ENCODE results near the gene RAVER1. TPM values are rescaled to one million over a fixed set of nuclear protein-coding genes. Genes with fewer than 3 reads are reported as not detected.
"Not testable (repeated sequence)": the region's sequence is repeated elsewhere in the genome, so short reads cannot be mapped to it uniquely, and the experiment has no call there.

RAVER1 gene
- total RNA-seq, 1 donor from 2014 or later = 10.3 TPM

DNA sequence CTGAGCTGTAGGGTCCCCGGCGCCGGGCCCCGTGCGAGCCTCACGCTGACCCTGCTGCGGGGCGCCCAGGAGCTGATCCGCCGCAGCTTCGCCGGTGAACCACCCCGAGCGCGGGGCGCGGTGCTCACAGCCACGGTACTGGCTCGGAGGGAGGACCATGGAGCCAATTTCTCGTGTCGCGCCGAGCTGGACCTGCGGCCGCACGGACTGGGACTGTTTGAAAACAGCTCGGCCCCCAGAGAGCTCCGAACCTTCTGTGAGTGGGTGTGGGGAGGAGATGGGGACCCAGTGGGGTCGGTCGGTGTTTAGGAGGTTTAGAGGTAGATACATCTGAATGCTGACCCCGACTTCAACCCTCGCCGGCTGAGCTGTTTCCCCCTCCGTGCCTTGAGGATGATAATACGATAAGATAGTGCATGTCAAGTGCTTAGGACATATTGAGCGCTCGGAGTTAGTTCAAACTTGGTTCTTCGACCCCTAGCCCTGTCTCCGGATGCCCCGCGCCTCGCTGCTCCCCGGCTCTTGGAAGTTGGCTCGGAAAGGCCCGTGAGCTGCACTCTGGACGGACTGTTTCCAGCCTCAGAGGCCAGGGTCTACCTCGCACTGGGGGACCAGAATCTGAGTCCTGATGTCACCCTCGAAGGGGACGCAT is 41.6 kb downstream of the RAVER1 start:
- DNase-seq (ENCODE audit: low read depth, low spot score) = no peak

DNA sequence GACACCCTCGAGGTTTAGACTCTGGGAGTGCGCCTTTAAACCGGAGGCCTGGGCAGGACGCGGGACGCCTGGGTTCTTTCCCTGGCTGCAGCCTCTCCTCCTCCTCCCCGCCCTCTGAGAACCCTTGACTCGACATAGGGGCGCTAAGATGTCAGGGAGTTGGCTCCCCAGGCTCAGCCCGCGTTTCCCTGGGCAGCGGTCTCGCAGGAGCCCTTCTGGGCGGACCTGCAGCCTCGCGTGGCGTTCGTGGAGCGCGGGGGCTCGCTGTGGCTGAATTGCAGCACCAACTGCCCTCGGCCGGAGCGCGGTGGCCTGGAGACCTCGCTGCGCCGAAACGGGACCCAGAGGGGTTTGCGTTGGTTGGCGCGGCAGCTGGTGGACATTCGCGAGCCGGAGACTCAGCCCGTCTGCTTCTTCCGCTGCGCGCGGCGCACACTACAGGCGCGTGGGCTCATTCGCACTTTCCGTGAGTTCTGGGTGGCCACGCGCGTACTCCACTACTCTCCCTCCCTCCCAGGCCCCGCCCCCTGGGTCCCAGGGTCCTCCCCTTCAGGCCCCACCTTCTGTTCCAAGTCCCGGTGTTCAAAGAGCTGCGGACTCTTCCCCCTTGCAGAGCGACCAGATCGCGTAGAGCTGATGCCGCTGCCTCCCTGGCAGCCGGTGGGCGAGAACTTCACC is 42.3 kb downstream of the RAVER1 start:
- DNase-seq (ENCODE audit: low read depth, low spot score) = no peak

DNA sequence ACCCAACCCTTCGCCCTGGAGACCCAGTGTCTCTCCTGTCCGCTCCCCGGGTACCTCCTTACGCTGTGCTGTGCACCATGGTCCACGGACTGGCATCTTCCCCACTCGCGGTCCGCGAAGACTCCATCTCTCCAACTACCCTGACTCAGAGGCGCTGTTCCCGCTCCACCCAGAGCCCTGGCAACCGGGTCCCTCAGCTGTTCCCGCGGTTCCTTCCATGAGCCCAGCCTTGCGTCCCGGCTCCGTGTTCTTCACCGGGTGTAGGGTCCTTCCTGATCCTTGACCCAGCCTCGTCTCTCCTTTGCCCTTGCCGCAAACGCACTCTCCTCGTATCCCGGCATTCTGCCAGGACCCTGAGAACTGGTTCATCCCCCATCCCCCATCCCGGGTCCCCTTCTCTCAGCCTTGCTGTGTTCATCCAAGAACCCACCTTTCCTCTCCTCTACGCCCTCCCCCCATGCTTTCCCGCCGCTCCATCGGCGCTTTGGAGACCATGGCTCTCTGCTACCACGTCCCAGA is 42.9 kb downstream of the RAVER1 start:
- DNase-seq (ENCODE audit: low read depth, low spot score) = no peak

DNA sequence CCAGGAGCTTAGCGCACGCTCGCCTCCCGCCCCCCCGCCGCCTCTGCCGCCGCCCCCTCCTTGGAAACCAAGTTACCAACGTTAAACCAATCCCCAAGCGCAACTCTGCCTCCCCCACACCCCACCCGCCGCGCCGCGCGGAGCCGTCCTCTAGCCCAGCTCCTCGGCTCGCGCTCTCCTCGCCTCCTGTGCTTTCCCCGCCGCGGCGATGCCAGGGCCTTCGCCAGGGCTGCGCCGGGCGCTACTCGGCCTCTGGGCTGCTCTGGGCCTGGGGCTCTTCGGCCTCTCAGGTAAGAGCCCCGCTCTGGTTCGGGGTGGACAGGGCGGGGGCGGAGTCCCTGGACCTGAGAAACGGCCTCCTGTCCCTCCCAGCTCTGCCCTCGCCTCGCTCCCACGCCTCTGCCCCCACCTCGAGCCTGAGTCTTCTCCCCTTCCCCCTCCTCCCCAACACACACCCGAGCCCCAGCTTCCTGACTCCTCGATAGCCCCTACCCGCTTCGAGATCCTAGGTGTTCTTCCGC is 43.4 kb downstream of the RAVER1 start, which contains the start of gene ICAM5:
ICAM5 (plus strand) TSS at position 117 of the 521 bp plus-strand sequence; CDS start at position 209, 92 bp downstream.
- DNase-seq (ENCODE audit: low read depth, low spot score) = no peak

DNA sequence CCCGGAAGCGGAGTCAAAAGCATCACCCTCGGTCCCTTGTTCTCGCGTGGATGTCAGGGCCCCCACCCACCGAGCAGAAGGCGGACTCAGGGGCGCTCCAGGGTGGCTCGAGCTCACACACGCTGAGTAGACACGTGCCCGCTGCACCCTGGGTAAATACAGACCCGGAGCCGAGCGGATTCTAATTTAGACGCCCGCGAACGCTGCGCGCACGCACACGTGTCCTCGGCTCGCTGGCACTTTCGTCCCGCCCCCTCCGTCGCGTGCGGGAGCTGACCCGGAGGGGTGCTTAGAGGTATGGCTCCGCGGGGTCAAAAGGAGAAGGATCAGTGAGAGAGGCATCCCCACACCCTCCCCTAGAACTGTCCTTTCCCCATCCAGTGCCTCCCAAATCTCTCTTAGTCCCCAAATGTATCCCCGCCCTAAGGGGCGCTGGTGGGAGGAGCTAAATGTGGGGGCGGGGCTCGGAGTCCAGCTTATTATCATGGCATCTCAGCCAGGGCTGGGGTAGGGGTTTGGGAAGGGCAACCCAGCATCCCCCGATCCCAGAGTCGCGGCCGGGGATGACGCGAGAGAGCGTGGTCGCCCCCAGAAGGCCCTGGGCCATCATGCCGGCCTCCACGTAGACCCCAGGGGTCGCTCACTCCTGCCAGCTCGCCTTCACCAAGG is 44.0 kb downstream of the RAVER1 start:
- DNase-seq (ENCODE audit: low read depth, low spot score) = no peak

DNA sequence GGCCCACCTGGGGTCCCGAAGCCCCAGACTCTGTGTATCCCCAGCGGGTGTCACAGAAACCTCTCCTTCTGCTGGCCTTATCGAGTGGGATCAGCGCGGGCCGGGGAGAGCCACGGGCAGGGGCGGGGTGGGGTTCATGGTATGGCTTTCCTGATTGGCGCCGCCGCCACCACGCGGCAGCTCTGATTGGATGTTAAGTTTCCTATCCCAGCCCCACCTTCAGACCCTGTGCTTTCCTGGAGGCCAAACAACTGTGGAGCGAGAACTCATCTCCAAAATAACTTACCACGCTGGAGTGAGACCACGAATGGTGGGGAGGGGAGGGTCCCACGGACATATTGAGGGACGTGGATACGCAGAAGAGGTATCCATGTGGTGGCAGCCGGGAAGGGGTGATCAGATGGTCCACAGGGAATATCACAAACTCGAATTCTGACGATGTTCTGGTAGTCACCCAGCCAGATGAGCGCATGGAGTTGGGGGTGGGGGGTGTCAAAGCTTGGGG is 44.6 kb downstream of the RAVER1 start:
- DNase-seq (ENCODE audit: low read depth, low spot score) = no peak

DNA sequence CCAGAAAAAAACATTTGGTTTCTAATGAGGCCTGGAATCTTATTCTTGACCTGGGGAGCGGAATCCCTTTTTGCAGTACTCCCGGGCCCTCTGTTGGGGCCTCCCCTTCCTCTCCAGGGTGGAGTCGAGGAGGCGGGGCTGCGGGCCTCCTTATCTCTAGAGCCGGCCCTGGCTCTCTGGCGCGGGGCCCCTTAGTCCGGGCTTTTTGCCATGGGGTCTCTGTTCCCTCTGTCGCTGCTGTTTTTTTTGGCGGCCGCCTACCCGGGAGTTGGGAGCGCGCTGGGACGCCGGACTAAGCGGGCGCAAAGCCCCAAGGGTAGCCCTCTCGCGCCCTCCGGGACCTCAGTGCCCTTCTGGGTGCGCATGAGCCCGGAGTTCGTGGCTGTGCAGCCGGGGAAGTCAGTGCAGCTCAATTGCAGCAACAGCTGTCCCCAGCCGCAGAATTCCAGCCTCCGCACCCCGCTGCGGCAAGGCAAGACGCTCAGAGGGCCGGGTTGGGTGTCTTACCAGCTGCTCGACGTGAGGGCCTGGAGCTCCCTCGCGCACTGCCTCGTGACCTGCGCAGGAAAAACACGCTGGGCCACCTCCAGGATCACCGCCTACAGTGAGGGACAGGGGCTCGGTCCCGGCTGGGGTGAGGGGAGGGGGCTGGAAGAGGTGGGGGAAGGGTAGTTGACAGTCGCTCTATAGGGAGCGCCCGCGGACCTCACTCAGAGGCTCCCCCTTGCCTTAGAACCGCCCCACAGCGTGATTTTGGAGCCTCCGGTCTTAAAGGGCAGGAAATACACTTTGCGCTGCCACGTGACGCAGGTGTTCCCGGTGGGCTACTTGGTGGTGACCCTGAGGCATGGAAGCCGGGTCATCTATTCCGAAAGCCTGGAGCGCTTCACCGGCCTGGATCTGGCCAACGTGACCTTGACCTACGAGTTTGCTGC is 46.3 kb downstream of the RAVER1 start, which contains the start of gene ICAM4:
ICAM4 (plus strand) TSS at position 153 of the 935 bp plus-strand sequence; CDS start at position 211, 58 bp downstream.
- no peak for DNase-seq (ENCODE audit: low read depth, low spot score)

DNA sequence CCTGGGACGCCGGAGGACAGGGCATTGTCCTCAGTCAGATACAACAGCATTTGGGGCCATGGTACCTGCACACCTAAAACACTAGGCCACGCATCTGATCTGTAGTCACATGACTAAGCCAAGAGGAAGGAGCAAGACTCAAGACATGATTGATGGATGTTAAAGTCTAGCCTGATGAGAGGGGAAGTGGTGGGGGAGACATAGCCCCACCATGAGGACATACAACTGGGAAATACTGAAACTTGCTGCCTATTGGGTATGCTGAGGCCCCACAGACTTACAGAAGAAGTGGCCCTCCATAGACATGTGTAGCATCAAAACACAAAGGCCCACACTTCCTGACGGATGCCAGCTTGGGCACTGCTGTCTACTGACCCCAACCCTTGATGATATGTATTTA is 47.9 kb downstream of the RAVER1 start:
- DNase-seq (ENCODE audit: low read depth, low spot score) = no peak

DNA sequence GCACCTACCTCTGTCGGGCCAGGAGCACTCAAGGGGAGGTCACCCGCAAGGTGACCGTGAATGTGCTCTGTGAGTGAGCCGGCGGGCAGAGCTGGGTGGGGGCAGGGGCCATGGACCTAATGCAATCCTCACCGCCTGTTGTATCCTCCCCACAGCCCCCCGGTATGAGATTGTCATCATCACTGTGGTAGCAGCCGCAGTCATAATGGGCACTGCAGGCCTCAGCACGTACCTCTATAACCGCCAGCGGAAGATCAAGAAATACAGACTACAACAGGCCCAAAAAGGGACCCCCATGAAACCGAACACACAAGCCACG is 48.4 kb downstream of the RAVER1 start:
- DNase-seq (ENCODE audit: low read depth, low spot score) = no peak

DNA sequence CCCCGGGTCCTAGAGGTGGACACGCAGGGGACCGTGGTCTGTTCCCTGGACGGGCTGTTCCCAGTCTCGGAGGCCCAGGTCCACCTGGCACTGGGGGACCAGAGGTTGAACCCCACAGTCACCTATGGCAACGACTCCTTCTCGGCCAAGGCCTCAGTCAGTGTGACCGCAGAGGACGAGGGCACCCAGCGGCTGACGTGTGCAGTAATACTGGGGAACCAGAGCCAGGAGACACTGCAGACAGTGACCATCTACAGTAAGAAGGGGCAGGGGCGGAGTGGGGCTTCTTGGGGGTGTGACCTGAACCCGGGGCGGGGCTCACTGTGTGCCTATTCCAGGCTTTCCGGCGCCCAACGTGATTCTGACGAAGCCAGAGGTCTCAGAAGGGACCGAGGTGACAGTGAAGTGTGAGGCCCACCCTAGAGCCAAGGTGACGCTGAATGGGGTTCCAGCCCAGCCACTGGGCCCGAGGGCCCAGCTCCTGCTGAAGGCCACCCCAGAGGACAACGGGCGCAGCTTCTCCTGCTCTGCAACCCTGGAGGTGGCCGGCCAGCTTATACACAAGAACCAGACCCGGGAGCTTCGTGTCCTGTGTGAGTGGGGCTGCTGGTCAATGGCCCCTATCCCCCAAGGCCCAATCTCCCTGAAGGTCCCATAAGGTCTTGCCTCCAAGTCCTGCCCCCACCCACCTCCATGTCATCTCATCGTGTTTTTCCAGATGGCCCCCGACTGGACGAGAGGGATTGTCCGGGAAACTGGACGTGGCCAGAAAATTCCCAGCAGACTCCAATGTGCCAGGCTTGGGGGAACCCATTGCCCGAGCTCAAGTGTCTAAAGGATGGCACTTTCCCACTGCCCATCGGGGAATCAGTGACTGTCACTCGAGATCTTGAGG is 49.0 kb downstream of the RAVER1 start:
- no peak for DNase-seq (ENCODE audit: low read depth, low spot score)

DNA sequence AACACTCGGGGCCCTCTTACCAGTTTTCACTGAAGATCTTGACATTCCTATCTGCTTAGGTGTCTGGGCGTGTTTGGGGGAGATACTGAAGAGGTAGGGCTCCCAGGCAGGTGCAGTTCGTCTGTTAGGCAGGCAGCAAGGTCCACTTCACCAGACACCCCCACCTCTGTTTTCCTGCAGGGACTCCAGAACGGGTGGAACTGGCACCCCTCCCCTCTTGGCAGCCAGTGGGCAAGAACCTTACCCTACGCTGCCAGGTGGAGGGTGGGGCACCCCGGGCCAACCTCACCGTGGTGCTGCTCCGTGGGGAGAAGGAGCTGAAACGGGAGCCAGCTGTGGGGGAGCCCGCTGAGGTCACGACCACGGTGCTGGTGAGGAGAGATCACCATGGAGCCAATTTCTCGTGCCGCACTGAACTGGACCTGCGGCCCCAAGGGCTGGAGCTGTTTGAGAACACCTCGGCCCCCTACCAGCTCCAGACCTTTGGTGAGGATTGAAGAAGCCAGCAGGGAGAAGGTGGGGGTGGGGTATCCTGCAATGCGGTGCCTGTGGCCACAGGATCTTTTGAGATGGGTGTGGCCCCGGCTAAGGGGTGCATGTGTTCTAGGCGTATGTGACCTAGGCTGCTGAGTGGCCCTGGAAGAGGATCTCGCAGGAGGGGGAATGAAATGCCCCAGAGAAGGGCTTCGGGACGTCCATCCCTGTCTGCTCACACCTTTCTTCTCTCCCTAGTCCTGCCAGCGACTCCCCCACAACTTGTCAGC is 49.8 kb downstream of the RAVER1 start:
- no peak for DNase-seq (ENCODE audit: low read depth, low spot score)

DNA sequence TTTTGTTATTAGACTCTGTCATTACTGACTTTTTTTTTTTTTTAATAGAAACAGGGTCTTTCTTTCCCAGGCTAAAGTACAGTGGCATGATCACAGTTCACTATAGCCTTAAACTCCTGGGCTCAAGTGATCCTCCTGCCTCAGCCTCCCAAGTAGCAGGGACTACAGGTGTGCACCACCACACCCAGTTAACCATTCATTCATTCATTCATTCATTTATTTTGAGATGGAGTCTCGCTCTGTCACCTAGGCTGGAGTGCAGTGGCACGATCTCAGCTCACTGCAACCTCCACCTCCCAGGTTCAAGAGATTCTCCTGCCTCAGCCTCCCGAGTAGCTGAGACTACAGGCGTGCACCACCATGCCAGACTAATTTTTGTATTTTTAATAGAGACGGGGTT is 51.3 kb downstream of the RAVER1 start:
- not testable (repeated sequence) for DNase-seq (ENCODE audit: low read depth, low spot score)

DNA sequence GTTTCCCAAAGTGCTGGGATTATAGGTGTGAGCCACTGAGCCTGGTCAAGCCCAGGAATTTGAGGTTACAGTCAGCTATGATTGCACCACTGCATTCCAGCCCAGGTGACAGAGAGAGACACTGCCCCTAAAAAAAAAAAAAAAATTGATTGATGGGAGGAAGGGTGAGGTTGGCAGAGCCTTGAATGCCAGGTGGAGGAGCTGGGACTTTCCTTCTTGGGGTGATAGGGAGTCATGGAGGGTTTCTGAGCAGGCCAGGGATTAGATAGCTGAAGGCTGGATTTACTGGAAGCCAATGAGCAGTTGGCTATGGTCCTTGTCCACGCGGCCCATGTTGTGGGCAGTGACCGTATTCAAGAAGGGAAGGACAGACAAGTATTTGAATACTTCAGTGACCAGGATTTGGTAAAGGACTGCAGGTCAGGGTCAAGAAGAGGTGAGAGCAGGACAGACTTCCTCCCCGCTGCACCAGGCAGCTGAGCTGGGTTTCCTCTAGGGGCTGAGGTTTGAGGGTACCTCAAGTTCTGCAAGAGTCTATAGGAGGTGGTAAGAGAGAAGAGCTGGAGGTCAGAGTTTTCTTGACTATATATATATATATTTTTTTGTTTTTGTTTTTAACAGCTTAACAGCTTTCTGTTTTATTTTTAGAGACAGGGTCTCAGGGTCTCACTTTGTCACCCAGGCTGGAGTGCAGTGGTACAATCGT is 53.4 kb downstream of the RAVER1 start:
- no peak for DNase-seq (ENCODE audit: low read depth, low spot score)

DNA sequence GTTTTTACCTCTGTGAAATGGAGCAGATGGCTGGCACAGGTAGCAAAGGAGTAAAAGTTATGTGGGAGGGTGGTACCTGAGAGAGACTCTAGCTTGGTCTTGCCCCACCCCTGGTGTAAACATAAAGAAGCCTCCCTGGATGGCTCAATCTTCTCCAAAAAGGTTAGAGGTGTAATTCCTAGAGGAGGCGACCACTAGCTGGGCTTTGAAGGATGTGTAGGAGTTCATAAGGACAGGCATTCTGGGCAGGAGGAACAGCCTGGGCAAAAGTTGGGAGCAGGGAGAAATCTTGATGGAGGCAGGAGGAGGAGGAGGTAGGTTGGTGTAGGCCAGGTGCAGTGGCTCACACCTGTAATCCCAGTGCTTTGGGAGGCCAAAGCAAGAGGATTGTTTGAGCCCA is 54.4 kb downstream of the RAVER1 start:
- no peak for DNase-seq (ENCODE audit: low read depth, low spot score)

DNA sequence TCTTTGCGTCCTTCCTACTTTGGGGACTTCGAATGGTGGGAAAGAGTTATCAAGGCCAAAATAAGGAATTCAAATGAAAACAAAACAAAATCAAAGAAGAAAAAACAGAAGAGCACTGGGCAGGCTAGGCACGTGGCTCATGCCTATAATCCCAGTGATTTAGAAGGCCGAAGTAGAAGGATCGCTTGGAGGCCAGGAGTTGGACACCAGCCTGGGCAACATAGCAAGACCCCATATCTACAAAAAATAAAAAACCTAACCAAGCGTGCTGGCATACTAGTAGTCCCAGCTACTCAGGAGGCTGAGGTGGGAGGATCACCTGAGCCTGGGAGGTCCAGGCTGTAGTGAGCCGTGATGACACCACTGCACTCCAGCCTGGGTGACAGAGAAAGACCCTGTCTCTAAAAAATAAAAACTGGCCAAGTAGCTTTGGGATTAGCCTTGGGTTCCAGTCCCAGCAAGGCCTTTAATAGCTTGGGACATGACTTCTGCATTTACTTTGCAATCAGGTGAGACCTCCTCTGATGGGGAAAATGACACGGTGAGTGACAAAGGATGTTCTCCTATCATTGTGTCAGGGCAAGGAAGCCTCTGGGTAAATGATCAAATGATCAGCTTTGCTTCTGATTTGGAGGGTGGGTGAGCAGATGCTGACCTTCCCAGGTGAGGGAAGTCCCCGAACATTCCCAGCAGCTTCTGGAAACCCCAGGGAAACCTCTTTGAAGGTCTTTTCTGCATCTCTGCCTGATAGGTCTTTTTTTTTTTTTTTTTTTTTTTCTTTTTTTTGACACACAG is 55.3 kb downstream of the RAVER1 start:
- no peak for DNase-seq (ENCODE audit: low read depth, low spot score)

DNA sequence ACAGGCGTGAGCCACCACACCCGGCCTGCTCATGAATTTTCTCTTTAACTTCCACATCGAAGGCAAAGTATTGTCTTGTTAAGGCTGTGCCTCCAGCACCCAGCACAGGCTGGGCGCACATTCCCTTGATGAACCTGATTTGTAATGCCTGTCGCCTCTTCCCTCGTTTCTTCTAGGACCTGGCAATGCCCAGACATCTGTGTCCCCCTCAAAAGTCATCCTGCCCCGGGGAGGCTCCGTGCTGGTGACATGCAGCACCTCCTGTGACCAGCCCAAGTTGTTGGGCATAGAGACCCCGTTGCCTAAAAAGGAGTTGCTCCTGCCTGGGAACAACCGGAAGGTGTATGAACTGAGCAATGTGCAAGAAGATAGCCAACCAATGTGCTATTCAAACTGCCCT is 58.7 kb downstream of the RAVER1 start:
- DNase-seq (ENCODE audit: low read depth, low spot score) = no peak

DNA sequence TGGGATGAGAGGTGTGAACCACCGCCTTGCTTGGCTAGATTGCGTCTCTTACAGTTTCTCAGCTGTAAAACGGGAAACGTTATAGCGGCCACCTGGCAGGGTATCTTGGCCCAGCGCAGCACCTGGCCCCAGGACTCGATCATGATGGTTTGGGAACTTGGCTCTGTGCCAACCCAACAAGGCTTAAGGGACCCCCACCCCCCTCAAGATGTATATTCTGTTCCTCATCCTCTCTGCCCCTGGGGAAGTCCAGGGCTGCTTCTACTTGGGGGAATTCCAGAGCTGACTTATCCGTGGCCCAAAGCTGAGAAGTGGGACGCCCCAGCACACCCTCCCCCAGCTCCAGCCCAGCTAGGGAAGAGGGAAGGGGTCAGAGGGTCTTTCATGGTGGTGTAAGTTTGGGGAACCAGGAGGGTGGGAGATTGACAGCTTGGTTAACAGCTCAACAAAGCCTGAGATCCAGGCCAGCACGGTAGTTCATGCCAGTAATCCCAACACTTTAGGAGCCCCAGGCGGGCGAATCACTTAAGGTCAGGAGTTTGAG is 61.7 kb downstream of the RAVER1 start:
- no peak for DNase-seq (ENCODE audit: low read depth, low spot score)
